H1 (cell line): ENCODE measurements around the gene CACNG6.

Experiments
- CEBPB ChIP-seq: IDR thresholded peaks from 2 replicates; pipeline ENCODE4 v1.6.1; 2012; ENCODE audit warnings: low read depth, low read length
- EP300 ChIP-seq, 2 experiments: IDR thresholded peaks; 1 replicate in 1 of 2; 2 replicates in 1 of 2; pipeline ENCODE4 v1.6.1; 2011 to 2012; ENCODE audit warnings: low read depth in 2 of 2, low read length in 2 of 2, mild to moderate bottlenecking in 2 of 2, borderline replicate concordance in 1 of 2, inconsistent platforms in 1 of 2, moderate library complexity in 1 of 2
- NRF1 ChIP-seq: IDR thresholded peaks from 2 replicates; pipeline ENCODE4 v1.6.1; 2011; ENCODE audit warnings: mild to moderate bottlenecking, low read depth, low read length, improper control_type of control experiment
- POLR2A ChIP-seq, 2 experiments: IDR thresholded peaks; 1 replicate in 1 of 2; 2 replicates in 1 of 2; pipeline ENCODE4 v1.6.1; 2011; ENCODE audit warnings: low read depth in 2 of 2, low read length in 2 of 2, mild to moderate bottlenecking in 2 of 2; ENCODE audit errors: control extremely low read depth in 1 of 2
- POLR2AphosphoS5 ChIP-seq: IDR thresholded peaks from 2 replicates; pipeline ENCODE4 v1.6.1; 2011; ENCODE audit warnings: low read depth, low read length
- RNF2 ChIP-seq: fragments of 200-900, 300-1000 bp; sonication (generic); IDR thresholded peaks from 2 replicates; pipeline ENCODE4 v1.7.1; 2016; ENCODE audit warnings: borderline replicate concordance, low read depth, mild to moderate bottlenecking, antibody characterized with exemption, low read length; ENCODE audit not compliant: poor library complexity, severe bottlenecking; ENCODE audit errors: missing control alignments
- TF ChIP-seq, protein P1 (sequence below), 3 experiments: IDR thresholded peaks; 1 replicate in 2 of 3; 2 replicates in 1 of 3; pipeline versions ENCODE4 v1.5.1 to v1.6.1; 2011; ENCODE audit warnings: low read length in 3 of 3, mild to moderate bottlenecking in 3 of 3, inconsistent platforms in 2 of 3, low read depth in 1 of 3, moderate library complexity in 1 of 3; ENCODE audit not compliant: insufficient read depth in 1 of 3; ENCODE audit errors: control extremely low read depth in 1 of 3

DNA sequence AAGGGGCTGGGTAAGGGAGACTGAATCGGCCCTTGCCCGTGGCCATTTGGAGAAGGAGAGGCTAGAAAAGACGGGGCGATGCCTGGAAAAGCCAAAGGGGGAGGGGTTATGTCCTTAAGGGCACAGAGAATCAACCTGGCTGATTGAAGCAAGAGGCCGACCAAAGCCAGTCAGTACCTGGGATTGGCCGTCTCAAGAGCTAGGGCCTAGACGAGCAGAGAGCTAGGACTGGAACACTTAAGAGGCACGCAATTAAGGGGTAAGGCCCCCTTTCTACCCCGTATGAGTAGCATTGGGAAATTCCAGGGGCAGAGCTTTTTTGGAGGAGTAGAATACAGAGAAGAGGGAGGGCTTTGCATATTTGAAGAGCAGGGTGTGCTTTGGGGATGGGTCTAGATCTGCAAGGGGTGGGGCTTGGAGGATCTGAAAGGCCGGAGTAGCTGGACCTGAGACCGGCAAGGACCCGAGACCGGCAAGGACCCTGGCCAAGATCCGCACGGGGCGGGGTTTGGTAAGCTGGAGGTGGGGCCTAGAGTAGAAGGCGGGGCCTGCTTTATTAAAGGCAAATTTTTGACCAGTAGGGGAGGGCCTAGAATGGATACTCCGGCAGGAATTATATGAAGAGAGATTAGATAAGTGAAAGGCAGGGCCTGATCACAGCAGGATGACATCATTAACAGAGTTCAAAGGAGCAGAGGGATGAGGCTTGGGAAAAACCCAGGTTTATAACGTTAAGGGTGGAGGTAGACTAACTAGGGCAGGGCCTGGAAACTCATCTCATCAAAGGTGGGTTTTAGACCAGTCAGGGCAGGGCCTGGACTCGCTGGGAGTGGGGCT, 10.7 kb upstream of the CACNG6 start:
- TF ChIP-seq, protein P1, sequence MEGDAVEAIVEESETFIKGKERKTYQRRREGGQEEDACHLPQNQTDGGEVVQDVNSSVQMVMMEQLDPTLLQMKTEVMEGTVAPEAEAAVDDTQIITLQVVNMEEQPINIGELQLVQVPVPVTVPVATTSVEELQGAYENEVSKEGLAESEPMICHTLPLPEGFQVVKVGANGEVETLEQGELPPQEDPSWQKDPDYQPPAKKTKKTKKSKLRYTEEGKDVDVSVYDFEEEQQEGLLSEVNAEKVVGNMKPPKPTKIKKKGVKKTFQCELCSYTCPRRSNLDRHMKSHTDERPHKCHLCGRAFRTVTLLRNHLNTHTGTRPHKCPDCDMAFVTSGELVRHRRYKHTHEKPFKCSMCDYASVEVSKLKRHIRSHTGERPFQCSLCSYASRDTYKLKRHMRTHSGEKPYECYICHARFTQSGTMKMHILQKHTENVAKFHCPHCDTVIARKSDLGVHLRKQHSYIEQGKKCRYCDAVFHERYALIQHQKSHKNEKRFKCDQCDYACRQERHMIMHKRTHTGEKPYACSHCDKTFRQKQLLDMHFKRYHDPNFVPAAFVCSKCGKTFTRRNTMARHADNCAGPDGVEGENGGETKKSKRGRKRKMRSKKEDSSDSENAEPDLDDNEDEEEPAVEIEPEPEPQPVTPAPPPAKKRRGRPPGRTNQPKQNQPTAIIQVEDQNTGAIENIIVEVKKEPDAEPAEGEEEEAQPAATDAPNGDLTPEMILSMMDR (IDR thresholded peaks at IDR 0.05; ENCODE audit: control extremely low read depth in 1 of 3, insufficient read depth in 1 of 3, low read depth in 1 of 3, low read length in 3 of 3), result no peak
- TF ChIP-seq CEBPB, result no peak
- TF ChIP-seq EP300 (IDR thresholded peaks at IDR 0.05; ENCODE audit: borderline replicate concordance in 1 of 2, low read depth in 2 of 2, low read length in 2 of 2), result no peak
- TF ChIP-seq RNF2, result no peak
- TF ChIP-seq NRF1, result no peak
- TF ChIP-seq POLR2AphosphoS5, result no peak
- TF ChIP-seq POLR2A (IDR thresholded peaks at IDR 0.05; ENCODE audit: control extremely low read depth in 1 of 2, low read depth in 2 of 2, low read length in 2 of 2), result no peak
